SK-N-SH (cell line): ENCODE results near the gene POLN. TPM values are rescaled to one million over a fixed set of nuclear protein-coding genes. Genes with fewer than 3 reads are reported as not detected.

ENCODE experiments used
- CTCF ChIA-PET: fragments of 300-600, 350-600 bp; formaldehyde crosslinking; extraction: SDS; loops from one replicate; lab custom pipeline; 2021; lab: Yijun Ruan, JAX
- POLR2A ChIA-PET: fragments of 350-600 bp; sonication (Branson Sonifier 250); formaldehyde crosslinking; extraction: SDS; loops from one replicate; lab custom pipeline; 2020; ENCODE audit warnings: antibody characterized with exemption, inconsistent platforms; lab: Yijun Ruan, JAX
- DNase-seq: peaks from one replicate; pipeline ENCODE4 v3.0.0; 2012
- H2AFZ ChIP-seq: fragments of 200-600 bp; sonication (generic); 2 replicates; pipeline ENCODE4 v1.8.1; 2016; ENCODE audit warnings: antibody characterized with exemption, mild to moderate bottlenecking, low read depth
- H3F3A ChIP-seq: fragments of 200-600 bp; sonication (generic); replicated peaks from 2 replicates; pipeline ENCODE3; 2016; ENCODE audit warnings: antibody characterized with exemption, mild to moderate bottlenecking; ENCODE audit not compliant: insufficient read depth
- H3K27ac ChIP-seq, 2 experiments: fragments of 200-500 bp in 1 of 2; fragments of 200-600 bp in 1 of 2; sonication (Bioruptor generic) in 1 of 2; sonication (generic), shearing (Covaris generic) in 1 of 2; 2 replicates each; pipeline versions ENCODE4 v1.5.1 to v1.6.1; 2014 to 2016; ENCODE audit warnings: low read depth in 2 of 2, inconsistent platforms in 1 of 2, low read length in 1 of 2, mild to moderate bottlenecking in 1 of 2, mixed read lengths in 1 of 2
- H3K27me3 ChIP-seq: fragments of 200-600 bp; sonication (generic), shearing (Covaris generic); 2 replicates; pipeline ENCODE4 v1.6.1; 2016; ENCODE audit warnings: mixed run types; ENCODE audit not compliant: insufficient read depth
- H3K36me3 ChIP-seq, 2 experiments: fragments of 200-500 bp in 1 of 2; fragments of 200-600 bp in 1 of 2; sonication (Bioruptor generic) in 1 of 2; sonication (generic) in 1 of 2; replicated peaks in 1 of 2; 2 replicates each; pipeline versions ENCODE3 to v1.5.1; 2014 to 2016; ENCODE audit warnings: low read length in 1 of 2, mild to moderate bottlenecking in 1 of 2; ENCODE audit not compliant: insufficient read depth in 2 of 2, control insufficient read depth in 1 of 2
- H3K4me1 ChIP-seq, 2 experiments: fragments of 200-500 bp in 1 of 2; fragments of 200-600 bp in 1 of 2; sonication (Bioruptor generic) in 1 of 2; sonication (generic), shearing (Covaris generic) in 1 of 2; 2 replicates each; pipeline versions ENCODE4 v1.5.1 to v1.6.1; 2014 to 2016; ENCODE audit warnings: low read depth in 1 of 2, low read length in 1 of 2, mixed run types in 1 of 2; ENCODE audit not compliant: insufficient read depth in 2 of 2, control insufficient read depth in 1 of 2
- H3K4me2 ChIP-seq: fragments of 200-600 bp; sonication (generic), shearing (Covaris generic); 2 replicates; pipeline ENCODE4 v1.6.1; 2017; ENCODE audit warnings: mixed run types
- H3K4me3 ChIP-seq, 2 experiments: fragments of 200-500 bp in 1 of 2; fragments of 200-600 bp in 1 of 2; sonication (Bioruptor generic) in 1 of 2; sonication (generic), shearing (Covaris generic) in 1 of 2; 2 replicates each; pipeline versions ENCODE4 v1.5.1 to v1.8.1; 2014 to 2016; ENCODE audit warnings: low read depth in 2 of 2, inconsistent platforms in 1 of 2, low read length in 1 of 2, mild to moderate bottlenecking in 1 of 2, mixed read lengths in 1 of 2, moderate library complexity in 1 of 2
- H3K79me2 ChIP-seq: fragments of 200-600 bp; sonication (generic); 2 replicates; pipeline ENCODE4 v1.8.1; 2017; ENCODE audit warnings: mild to moderate bottlenecking; ENCODE audit not compliant: insufficient read depth
- H3K9ac ChIP-seq: fragments of 200-600 bp; sonication (generic); 2 replicates; pipeline ENCODE4 v1.6.1; 2017; ENCODE audit warnings: mixed run types
- H3K9me2 ChIP-seq: fragments of 200-600 bp; sonication (generic); 2 replicates; pipeline ENCODE4 v1.6.1; 2017; ENCODE audit warnings: mixed run types
- H3K9me3 ChIP-seq: fragments of 200-600 bp; sonication (generic); 2 replicates; pipeline ENCODE4 v1.6.1; 2017; ENCODE audit warnings: mixed run types, mild to moderate bottlenecking, moderate library complexity
- H4K20me1 ChIP-seq: fragments of 200-600 bp; sonication (generic); 2 replicates; pipeline ENCODE4 v1.6.1; 2017; ENCODE audit warnings: mild to moderate bottlenecking, mixed run types; ENCODE audit not compliant: insufficient read depth
- CHD2 ChIP-seq: fragments of 150-350 bp; IDR thresholded peaks from 2 replicates; pipeline ENCODE4 v1.6.1; 2018; ENCODE audit warnings: low read length; ENCODE audit not compliant: partially characterized antibody
- CTCF ChIP-seq: fragments of 200-600 bp; sonication (generic); IDR thresholded peaks from 2 replicates; pipeline ENCODE4 v1.6.1; 2017; ENCODE audit warnings: antibody characterized with exemption, mild to moderate bottlenecking, moderate library complexity
- ELF1 ChIP-seq: IDR thresholded peaks from 2 replicates; pipeline ENCODE4 v1.4.0; 2012
- IRF3 ChIP-seq: fragments of 150-350 bp; IDR thresholded peaks from 2 replicates; pipeline ENCODE4 v1.6.1; 2016; ENCODE audit warnings: mild to moderate bottlenecking, low read depth, low read length
- MAX ChIP-seq: IDR thresholded peaks from 2 replicates; pipeline ENCODE4 v1.4.0; 2012; ENCODE audit warnings: low read depth
- NFIC ChIP-seq: IDR thresholded peaks from 2 replicates; pipeline ENCODE4 v1.4.0; 2012; ENCODE audit warnings: borderline replicate concordance
- PBX3 ChIP-seq: IDR thresholded peaks from 2 replicates; pipeline ENCODE4; 2012
- RXRA ChIP-seq: IDR thresholded peaks from 2 replicates; pipeline ENCODE4 v1.4.0; 2012; ENCODE audit warnings: low read depth, mild to moderate bottlenecking, borderline replicate concordance
- YY1 ChIP-seq: IDR thresholded peaks from 2 replicates; pipeline ENCODE4 v1.4.0; 2012; ENCODE audit warnings: low read depth, mild to moderate bottlenecking
- WGBS: methylation state at CpG from one replicate; pipeline ENCODE4 v1.1.6; 2017; ENCODE audit warnings: low lambda C conversion rate; 5-methylcytosine and 5-hydroxymethylcytosine counted together
- polyA plus RNA-seq, 3 experiments: library from polyadenylated mRNA; depleted of rRNA; stranded (reverse); fragments of >200 nt; gene quantifications; 2 replicates each; pipeline ENCODE4 v1.2.3, GENCODE V29; 2012

POLN gene
- polyA plus RNA-seq, 1 of the 3 experiments (the other 2 are of a cell fraction): 0.67 TPM

- Histone ChIP-seq H3K9me2 (no peaks in the 10 kb centered on the region), H3K27me3 (no peaks in the 10 kb centered on the region), H3K4me2 (no peak overlapping the region), H3K9ac (no peak overlapping the region), H2AFZ (no peak overlapping the region), H3K79me2 (peaks cover 10% of the 10 kb centered on the region), H3K36me3 (peaks cover 0 to 35% of the 10 kb centered on the region in 2 experiments), H3K9me3 (no peaks in the 10 kb centered on the region), H3F3A (peaks cover 10% of the 10 kb centered on the region), H3K27ac (no peak overlapping the region), H3K4me1 (peaks cover 0 to 4% of the 10 kb centered on the region in 2 experiments; a peak in 3 of 4 replicates), H4K20me1 (peaks cover 5% of the 10 kb centered on the region; the same call in 1 of the 2 replicates), H3K4me3 (no peak overlapping the region)
- CTCF ChIA-PET: no interaction called here
- TF ChIP-seq IRF3 (no peak), CTCF (no peak), PBX3 (no peak), CHD2 (no peak), NFIC (no peak)
- DNase-seq: no peak
- 94% methylated on average over 5 of the region's 7 CpGs for WGBS
- POLR2A ChIA-PET: no interaction called here
Measured at GRCh38 chr4:2245787-2246275, 3.9 kb upstream of the POLN start.

- 88% methylated on average over 7 of the region's 7 CpGs for WGBS
- H3K9me2 ChIP-seq: no peaks in the 10 kb centered on the region
- no peak for TF ChIP-seq YY1
- TF ChIP-seq MAX: no peak
- TF ChIP-seq ELF1: no peak
- TF ChIP-seq RXRA: no peak
- DNase-seq: no peak
- no peak overlapping the region for H3K9ac ChIP-seq
- no peak overlapping the region for H3K4me2 ChIP-seq
- peaks cover under 1 to 29% of the 10 kb centered on the region in 2 experiments for H3K36me3 ChIP-seq
- no peak overlapping the region for H3K27ac ChIP-seq
- H3K4me3 ChIP-seq: no peak overlapping the region
- peaks cover 16% of the 10 kb centered on the region for H3K79me2 ChIP-seq
- H3K4me1 ChIP-seq: peaks cover 6 to 10% of the 10 kb centered on the region in 2 experiments; a peak in 3 of 4 replicates
- H2AFZ ChIP-seq: no peak overlapping the region
- ChIA-PET CTCF (interaction anchor here (1.4 to 2.3 kb wide), 2 partner anchors 25 to 45 kb away, joined by 4 to 8 read pairs; no protein-coding TSS in a partner anchor), POLR2A (no interaction called here)
- no peaks in the 10 kb centered on the region for H3K9me3 ChIP-seq
- peaks cover 11% of the 10 kb centered on the region; the same call in 1 of the 2 replicates for H4K20me1 ChIP-seq
- peaks cover 10% of the 10 kb centered on the region for H3F3A ChIP-seq
- H3K27me3 ChIP-seq: no peaks in the 10 kb centered on the region
Measured at GRCh38 chr4:2245057-2245786, 3.3 kb upstream of the POLN start.
